Smooth muscle cell of the pulmonary artery (primary cell): ENCODE results near the gene MED25. TPM values are rescaled to one million over a fixed set of nuclear protein-coding genes. Genes with fewer than 3 reads are reported as not detected.

Source experiments
- total RNA-seq: library from RNA; depleted of rRNA; stranded (reverse); fragments of >200 nt; gene quantifications from 2 replicates; pipeline ENCODE4 v1.2.3, GENCODE V29; 2014

MED25 gene
- 21.0 and 23.4 TPM in 2 replicates for total RNA-seq

DNA sequence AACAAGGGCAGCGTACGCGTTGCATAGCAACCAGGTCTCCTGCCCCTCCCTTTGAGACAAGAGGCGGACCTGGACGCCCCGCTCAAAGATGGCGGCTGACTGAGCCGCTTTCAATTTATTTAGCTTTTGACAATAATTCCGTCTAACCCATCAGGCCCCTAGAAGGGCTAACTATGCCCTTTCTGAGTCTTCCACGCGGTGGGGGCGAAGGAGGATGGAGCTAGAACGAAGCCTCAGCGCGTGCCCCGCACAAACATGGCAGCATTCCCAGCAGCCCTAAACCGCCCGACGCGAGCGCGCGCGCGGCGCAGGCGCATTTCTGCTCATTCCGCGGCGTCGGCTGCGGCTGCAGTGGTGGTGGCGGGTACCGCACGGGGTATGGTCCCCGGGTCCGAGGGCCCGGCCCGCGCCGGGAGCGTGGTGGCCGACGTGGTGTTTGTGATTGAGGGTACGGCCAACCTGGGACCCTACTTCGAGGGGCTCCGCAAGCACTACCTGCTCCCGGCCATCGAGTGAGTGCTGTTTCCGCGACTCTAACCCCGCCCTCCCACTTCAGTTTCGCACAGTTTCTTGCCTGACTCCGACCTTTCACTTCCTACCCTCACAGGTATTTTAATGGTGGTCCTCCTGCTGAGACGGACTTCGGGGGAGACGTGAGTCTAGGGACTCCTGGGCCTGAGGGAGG lies at the start of gene MED25:
Gene MED25 (plus strand): TSS at position 326 of the 685 bp plus-strand sequence. CDS start 53 bp downstream, at position 379.

DNA sequence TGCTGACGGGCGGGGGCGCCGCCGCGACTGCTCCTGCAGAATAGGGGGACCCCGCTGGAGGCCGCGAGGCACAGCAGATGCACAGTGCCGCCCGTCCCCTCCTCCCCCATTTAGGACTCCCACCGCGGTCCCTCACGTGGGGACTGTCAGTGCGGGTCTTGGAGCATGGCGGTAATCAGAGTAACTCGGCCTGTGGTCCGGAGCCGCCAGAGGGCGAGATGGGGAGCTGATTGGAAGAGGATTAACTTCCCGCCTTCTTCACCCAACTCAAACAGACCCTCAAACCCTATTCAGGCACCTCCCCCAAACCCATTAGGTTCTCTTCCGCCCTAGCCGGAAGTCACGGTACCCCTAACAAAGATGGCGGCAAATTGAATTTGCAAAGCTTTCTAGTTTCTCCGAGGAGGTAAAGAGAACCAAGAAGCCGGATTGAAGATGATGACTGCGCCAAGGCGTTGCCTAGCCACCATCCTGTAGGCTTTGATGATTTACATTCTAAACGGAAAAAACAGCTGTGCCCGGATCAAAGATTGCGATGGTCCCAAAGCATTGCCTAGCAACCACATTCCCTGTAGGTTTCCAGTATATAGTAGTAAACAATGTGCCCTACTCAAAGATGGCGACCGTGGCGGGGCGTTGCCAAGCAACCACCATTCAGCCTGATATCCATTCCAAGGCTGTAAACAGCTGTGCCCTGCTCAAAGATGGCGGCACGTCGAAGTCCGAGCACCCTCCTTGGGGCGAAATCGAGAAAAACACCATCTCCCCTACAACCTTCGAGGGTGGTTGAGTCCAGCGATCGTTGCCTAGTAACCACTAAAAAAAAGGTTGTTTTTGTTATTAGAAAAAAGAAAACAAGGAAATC lies 4.9 kb upstream of the MED25 start, which contains the start of gene FUZ:
Gene FUZ (minus strand): TSS at position 296 of the 865 bp plus-strand sequence. CDS start 186 bp downstream, at position 110.

DNA sequence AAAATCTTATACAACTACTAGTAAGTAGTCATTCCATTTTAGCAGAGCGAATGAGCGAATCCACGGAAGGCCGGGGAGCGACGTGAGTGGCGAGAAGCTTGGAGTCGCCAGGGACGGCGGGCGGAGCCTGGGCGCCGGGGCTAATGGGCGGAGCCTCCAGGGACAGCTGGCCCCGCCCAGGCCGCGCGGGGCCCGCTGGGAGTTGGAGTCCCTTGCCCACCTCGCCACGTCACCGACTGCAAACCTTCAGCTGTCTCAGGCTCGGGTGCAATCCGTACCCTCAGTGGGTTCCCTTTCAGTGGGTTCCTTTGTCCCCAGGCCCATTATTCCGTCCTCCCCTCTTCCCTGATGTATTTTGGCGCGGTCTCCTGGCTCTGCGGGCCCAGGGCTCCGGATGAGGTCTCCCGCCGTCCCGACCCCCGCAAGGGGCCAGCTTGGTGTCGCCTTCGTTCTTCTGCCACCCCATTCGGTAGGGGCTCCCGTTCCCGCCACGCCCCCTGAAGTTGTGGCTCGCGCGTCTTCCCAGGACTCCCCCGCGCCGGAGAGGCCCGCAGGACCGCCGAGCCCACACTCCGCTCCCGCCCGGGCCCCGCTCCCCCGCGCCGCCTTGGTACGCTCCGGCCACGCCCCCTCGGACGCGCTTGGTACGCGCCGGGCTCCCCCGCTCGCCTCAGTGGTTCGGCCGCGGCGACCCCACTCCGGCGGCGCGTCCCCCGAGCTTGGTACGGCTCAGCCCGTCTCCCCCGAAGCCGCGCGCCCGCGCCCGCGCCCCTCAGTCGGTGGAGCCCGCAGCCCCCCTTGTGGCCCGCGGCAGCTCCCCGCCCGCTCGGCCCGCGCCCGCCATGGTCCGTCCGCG lies 32.6 kb downstream of the MED25 start, which contains the start of gene PTOV1:
Gene PTOV1 (plus strand): TSS at position 673 of the 856 bp plus-strand sequence.

DNA sequence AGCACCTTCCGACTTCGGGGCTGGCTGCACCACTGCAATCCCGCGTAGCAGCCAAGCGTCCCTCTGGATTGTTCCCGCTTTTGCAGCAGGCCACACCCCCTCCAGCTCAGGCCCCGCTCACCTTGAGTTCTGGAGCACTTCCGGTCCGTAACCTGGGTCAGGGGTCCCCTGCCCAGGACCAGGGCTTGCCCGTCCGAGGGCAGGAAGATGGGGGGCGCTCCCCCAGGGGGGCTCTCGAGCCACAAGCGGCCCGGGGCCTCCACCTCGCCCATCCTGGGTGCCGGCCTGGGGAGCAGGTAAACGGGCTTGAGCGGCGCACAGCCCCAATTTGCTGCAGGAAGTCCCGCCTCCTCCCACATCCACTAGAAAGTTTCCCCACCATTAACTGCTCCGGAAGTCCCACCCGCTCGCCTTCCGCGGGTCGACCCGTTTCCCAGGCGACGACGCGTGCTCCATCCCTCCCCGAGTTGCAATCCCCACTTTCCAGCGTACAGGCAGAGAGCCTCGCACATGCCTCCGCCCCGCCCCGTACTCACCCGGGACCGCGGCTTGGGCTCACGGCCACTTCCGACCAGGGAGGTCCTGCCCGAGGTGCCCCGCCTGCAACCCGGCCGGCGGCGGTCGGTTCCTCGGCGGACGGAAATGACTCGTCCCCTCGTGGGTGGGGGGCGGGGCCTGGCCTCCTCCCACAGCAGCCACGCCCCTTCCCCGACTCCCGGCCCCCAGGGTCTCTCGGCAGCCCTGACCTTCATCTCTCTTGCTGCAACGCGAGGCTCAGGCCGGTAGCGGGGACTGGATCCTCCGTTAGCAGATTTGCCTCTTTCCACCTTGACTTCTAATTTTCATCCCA lies 49.1 kb downstream of the MED25 start, which contains the start of gene PNKP:
Gene PNKP (minus strand): TSS at position 644 of the 850 bp plus-strand sequence. CDS start 372 bp downstream, at position 272.

DNA sequence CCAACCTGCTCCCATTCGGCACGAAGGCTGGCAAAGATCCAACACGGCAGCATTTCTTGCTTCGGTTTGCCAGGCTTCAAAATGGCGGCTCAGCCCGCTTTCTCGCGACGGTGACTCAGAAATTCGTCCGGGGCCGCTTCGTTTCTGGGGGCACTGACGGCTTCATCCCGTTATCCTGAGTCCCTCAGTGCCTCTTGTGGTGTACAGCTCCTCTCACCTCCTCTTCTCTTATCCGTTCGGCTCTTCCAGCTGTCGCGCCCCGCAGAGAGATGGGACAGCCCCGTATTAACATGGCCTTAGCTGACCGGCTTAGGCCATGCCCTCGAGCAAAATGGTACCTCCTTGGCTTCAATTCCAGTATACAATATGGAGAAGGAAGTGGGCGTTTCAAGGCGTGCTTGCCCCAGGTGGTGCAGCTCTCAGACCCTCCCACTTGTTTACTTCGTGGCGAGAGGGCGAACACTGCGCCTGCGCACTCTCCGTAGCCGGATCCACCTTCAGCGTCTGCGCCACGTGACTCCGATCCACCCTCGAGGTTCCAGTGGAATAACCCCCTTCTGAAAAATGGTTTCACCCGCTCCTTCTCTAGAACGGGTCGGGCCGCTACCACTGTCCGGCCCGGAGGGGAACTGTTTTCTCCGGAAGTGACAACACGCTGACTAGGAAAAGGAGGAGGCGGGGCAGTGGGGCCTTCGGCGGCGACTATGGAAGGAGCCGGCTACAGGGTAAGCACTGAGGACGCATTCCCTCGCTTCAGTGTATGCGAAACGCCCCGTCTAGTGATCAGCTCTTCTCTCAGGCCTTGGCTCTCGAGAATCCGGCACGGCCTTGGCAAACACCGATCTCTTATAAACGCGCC lies 59.2 kb downstream of the MED25 start, which contains the start of the genes AKT1S1 and TBC1D17:
Gene AKT1S1 (minus strand): TSS at position 336 of the 859 bp plus-strand sequence. CDS start 4,060 bp downstream, outside the sequence.
Gene TBC1D17 (plus strand): TSS at position 683 of the 859 bp plus-strand sequence. CDS start 22 bp downstream, at position 705.

Other genes starting within 250 kb of the MED25 start
- 30.8 and 33.4 TPM in 2 replicates for gene NOSIP, start 237.7 kb upstream of the MED25 start, total RNA-seq
- gene PRRG2, start 237.0 kb upstream of the MED25 start, total RNA-seq, result 0.65 and 0.86 TPM in 2 replicates
- 4.2 and 6.1 TPM in 2 replicates for gene PRR12, start 227.1 kb upstream of the MED25 start, total RNA-seq
- gene RRAS, start 178.1 kb upstream of the MED25 start, total RNA-seq, result 82.1 and 88.7 TPM in 2 replicates
- gene SCAF1, start 176.1 kb upstream of the MED25 start, total RNA-seq, result 22.7 and 30.5 TPM in 2 replicates
- 64.3 and 68.0 TPM in 2 replicates for gene IRF3, start 152.4 kb upstream of the MED25 start, total RNA-seq
- 2.7 TPM in 2 replicates for gene BCL2L12, start 152.4 kb upstream of the MED25 start, total RNA-seq
- gene PRMT1, start 141.0 kb upstream of the MED25 start, total RNA-seq, result 205 and 248 TPM in 2 replicates
- 0.36 and 0.52 TPM in 2 replicates for gene ADM5, start 128.7 kb upstream of the MED25 start, total RNA-seq
- 24.3 and 29.3 TPM in 2 replicates for gene CPT1C, start 127.2 kb upstream of the MED25 start, total RNA-seq
- 0.52 TPM in 1 of 2 replicates, not detected in the other for gene TSKS, start 55.0 kb upstream of the MED25 start, total RNA-seq
- gene AP2A1, start 51.3 kb upstream of the MED25 start, total RNA-seq, result 145 and 148 TPM in 2 replicates
- 21.3 and 30.7 TPM in 2 replicates for gene FUZ, start 5.0 kb upstream of the MED25 start, total RNA-seq
- gene PTOV1, start 32.9 kb downstream of the MED25 start, total RNA-seq, result 78.2 and 83.5 TPM in 2 replicates
- 28.7 and 45.7 TPM in 2 replicates for gene PNKP, start 49.3 kb downstream of the MED25 start, total RNA-seq
- gene AKT1S1, start 59.1 kb downstream of the MED25 start, total RNA-seq, result 14.1 and 14.3 TPM in 2 replicates
- gene TBC1D17, start 59.4 kb downstream of the MED25 start, total RNA-seq, result 18.6 and 22.7 TPM in 2 replicates
- gene IL4I1, start 78.6 kb downstream of the MED25 start, total RNA-seq, result 0.13 and 0.23 TPM in 2 replicates
- 5.3 and 6.3 TPM in 2 replicates for gene ATF5, start 110.9 kb downstream of the MED25 start, total RNA-seq
- 22.2 and 29.3 TPM in 2 replicates for gene NUP62, start 111.2 kb downstream of the MED25 start, total RNA-seq
- gene SIGLEC11, start 142.9 kb downstream of the MED25 start, total RNA-seq, result not detected in 2 replicates
- gene VRK3, start 207.1 kb downstream of the MED25 start, total RNA-seq, result 20.4 and 22.8 TPM in 2 replicates
- gene ZNF473, start 207.7 kb downstream of the MED25 start, total RNA-seq, result 4.9 and 8.5 TPM in 2 replicates